ENCODE data around the gene DEGS2.

Gene DEGS2

GRCh38 chr14:100140452-100141078 lies 18.9 kb downstream of the DEGS2 start:
- Histone ChIP-seq H3K4me3 (ENCODE audit: low read length in 2 of 2) (no peak overlapping the region), H3K4me1 (ENCODE audit: control insufficient read depth, insufficient read depth, low read length) (no peaks in the 10 kb centered on the region), H3K9me3 (ENCODE audit: control insufficient read depth in 2 of 2, low read length in 2 of 2) (no peaks in the 10 kb centered on the region), H3K27me3 (ENCODE audit: control insufficient read depth in 1 of 2, insufficient read depth in 2 of 2, low read length in 2 of 2) (no peaks in the 10 kb centered on the region), H3K9ac (ENCODE audit: low read length in 2 of 2) (no peak overlapping the region), H3K36me3 (ENCODE audit: control insufficient read depth in 2 of 2, insufficient read depth in 2 of 2, low read length in 2 of 2) (peaks cover 0 to 7% of the 10 kb centered on the region in 2 donors), H3K27ac (ENCODE audit: low read length) (no peak overlapping the region)

- Histone ChIP-seq H3K27ac (ENCODE audit: low read length) (no peak overlapping the region), H3K4me3 (ENCODE audit: low read length in 2 of 2) (no peak overlapping the region), H3K4me1 (ENCODE audit: control insufficient read depth, insufficient read depth, low read length) (no peaks in the 10 kb centered on the region), H3K27me3 (ENCODE audit: control insufficient read depth in 1 of 2, insufficient read depth in 2 of 2, low read length in 2 of 2) (no peaks in the 10 kb centered on the region), H3K9ac (ENCODE audit: low read length in 2 of 2) (no peak overlapping the region), H3K36me3 (ENCODE audit: control insufficient read depth in 2 of 2, insufficient read depth in 2 of 2, low read length in 2 of 2) (peaks cover 5 to 15% of the 10 kb centered on the region in 2 donors), H3K9me3 (ENCODE audit: control insufficient read depth in 2 of 2, low read length in 2 of 2) (no peaks in the 10 kb centered on the region)
Measured at GRCh38 chr14:100138955-100139354, 20.5 kb downstream of the DEGS2 start.

DNA sequence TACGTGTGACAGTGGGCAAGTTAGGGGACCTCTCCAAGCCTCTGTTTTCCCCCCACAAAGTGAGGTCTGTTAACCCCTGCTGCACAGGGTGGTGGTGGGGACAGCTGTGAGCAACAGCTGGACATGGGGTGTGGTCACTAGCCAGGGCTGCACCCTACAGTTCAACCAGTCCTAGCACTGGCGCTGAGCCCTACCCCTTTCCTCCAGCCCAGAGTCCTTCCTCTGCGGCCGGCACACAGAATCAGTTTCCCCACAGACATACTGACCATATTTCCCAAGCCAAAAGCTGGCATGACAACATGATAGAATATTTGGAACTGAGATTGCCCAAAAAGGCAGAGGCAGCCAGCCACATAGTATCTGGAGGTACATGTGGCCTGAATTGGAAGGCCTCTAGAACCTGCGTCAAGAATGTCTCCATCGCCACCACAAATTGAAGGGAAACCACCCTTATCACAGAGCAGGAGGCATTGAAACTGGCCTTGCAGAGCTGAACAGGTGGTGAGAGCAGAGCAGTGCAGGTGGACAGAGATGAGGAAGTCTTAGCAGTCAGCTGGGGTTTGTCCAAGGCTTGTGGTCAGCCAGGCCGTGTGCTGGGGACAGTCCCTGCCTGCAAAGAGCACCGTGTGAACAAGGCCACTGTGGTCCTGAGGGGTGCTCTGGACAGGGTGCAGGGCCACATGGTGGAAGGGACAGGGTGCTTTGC lies 21.2 kb downstream of the DEGS2 start:
- no peak overlapping the region for H3K9ac ChIP-seq (ENCODE audit: low read length in 2 of 2)
- peaks cover 5 to 16% of the 10 kb centered on the region in 2 donors for H3K36me3 ChIP-seq (ENCODE audit: control insufficient read depth in 2 of 2, insufficient read depth in 2 of 2, low read length in 2 of 2)
- no peak overlapping the region for H3K27ac ChIP-seq (ENCODE audit: low read length)
- H3K4me1 ChIP-seq (ENCODE audit: control insufficient read depth, insufficient read depth, low read length) = no peaks in the 10 kb centered on the region
- no peaks in the 10 kb centered on the region for H3K9me3 ChIP-seq (ENCODE audit: control insufficient read depth in 2 of 2, low read length in 2 of 2)
- no peaks in the 10 kb centered on the region for H3K27me3 ChIP-seq (ENCODE audit: control insufficient read depth in 1 of 2, insufficient read depth in 2 of 2, low read length in 2 of 2)
- no peak overlapping the region for H3K4me3 ChIP-seq (ENCODE audit: low read length in 2 of 2)

GRCh38 chr14:100137173-100137572 lies 22.3 kb downstream of the DEGS2 start:
- H3K9me3 ChIP-seq (ENCODE audit: control insufficient read depth in 2 of 2, low read length in 2 of 2) = no peaks in the 10 kb centered on the region
- H3K27me3 ChIP-seq (ENCODE audit: control insufficient read depth in 1 of 2, insufficient read depth in 2 of 2, low read length in 2 of 2) = no peaks in the 10 kb centered on the region
- no peaks in the 10 kb centered on the region for H3K4me1 ChIP-seq (ENCODE audit: control insufficient read depth, insufficient read depth, low read length)
- no peak overlapping the region for H3K4me3 ChIP-seq (ENCODE audit: low read length in 2 of 2)
- peaks cover 5 to 16% of the 10 kb centered on the region in 2 donors for H3K36me3 ChIP-seq (ENCODE audit: control insufficient read depth in 2 of 2, insufficient read depth in 2 of 2, low read length in 2 of 2)
- no peak overlapping the region for H3K9ac ChIP-seq (ENCODE audit: low read length in 2 of 2)
- no peak overlapping the region for H3K27ac ChIP-seq (ENCODE audit: low read length)

DNA sequence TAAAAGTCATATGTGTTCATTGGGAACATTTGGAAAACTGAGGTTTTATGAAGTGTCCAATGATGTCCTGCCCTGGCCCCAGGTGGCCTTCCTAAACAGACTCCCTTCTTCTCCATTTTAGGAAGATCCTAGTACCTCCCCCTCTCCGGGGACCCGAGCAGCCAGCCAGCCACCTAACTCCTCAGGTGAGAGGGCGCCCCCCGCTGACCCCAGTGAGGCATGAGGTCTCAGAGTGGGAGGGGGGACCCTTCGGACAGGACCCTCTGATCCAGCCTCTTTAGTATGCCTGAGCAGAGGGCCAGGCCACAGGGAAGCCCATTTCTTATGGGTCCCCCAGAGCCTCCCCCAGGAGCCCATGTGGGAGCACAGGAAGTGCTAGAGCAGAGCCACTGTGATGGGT lies 23.7 kb downstream of the DEGS2 start:
- peaks cover 5 to 19% of the 10 kb centered on the region in 2 donors for H3K36me3 ChIP-seq (ENCODE audit: control insufficient read depth in 2 of 2, insufficient read depth in 2 of 2, low read length in 2 of 2)
- H3K9me3 ChIP-seq (ENCODE audit: control insufficient read depth in 2 of 2, low read length in 2 of 2) = no peaks in the 10 kb centered on the region
- H3K27me3 ChIP-seq (ENCODE audit: control insufficient read depth in 1 of 2, insufficient read depth in 2 of 2, low read length in 2 of 2) = no peaks in the 10 kb centered on the region
- H3K27ac ChIP-seq (ENCODE audit: low read length) = no peak overlapping the region
- H3K4me3 ChIP-seq (ENCODE audit: low read length in 2 of 2) = no peak overlapping the region
- H3K9ac ChIP-seq (ENCODE audit: low read length in 2 of 2) = no peak overlapping the region
- H3K4me1 ChIP-seq (ENCODE audit: control insufficient read depth, insufficient read depth, low read length) = no peaks in the 10 kb centered on the region

GRCh38 chr14:100135073-100135472 lies 24.4 kb downstream of the DEGS2 start:
- Histone ChIP-seq H3K9ac (ENCODE audit: low read length in 2 of 2) (no peak overlapping the region), H3K4me3 (ENCODE audit: low read length in 2 of 2) (no peak overlapping the region), H3K4me1 (ENCODE audit: control insufficient read depth, insufficient read depth, low read length) (peaks cover 2% of the 10 kb centered on the region), H3K9me3 (ENCODE audit: control insufficient read depth in 2 of 2, low read length in 2 of 2) (no peaks in the 10 kb centered on the region), H3K27me3 (ENCODE audit: control insufficient read depth in 1 of 2, insufficient read depth in 2 of 2, low read length in 2 of 2) (no peaks in the 10 kb centered on the region), H3K27ac (ENCODE audit: low read length) (no peak overlapping the region), H3K36me3 (ENCODE audit: control insufficient read depth in 2 of 2, insufficient read depth in 2 of 2, low read length in 2 of 2) (peaks cover 5 to 21% of the 10 kb centered on the region in 2 donors)

- peaks cover 2% of the 10 kb centered on the region for H3K4me1 ChIP-seq (ENCODE audit: control insufficient read depth, insufficient read depth, low read length)
- H3K4me3 ChIP-seq (ENCODE audit: low read length in 2 of 2) = no peak overlapping the region
- no peaks in the 10 kb centered on the region for H3K27me3 ChIP-seq (ENCODE audit: control insufficient read depth in 1 of 2, insufficient read depth in 2 of 2, low read length in 2 of 2)
- H3K9ac ChIP-seq (ENCODE audit: low read length in 2 of 2) = no peak overlapping the region
- H3K36me3 ChIP-seq (ENCODE audit: control insufficient read depth in 2 of 2, insufficient read depth in 2 of 2, low read length in 2 of 2) = peaks cover 5 to 21% of the 10 kb centered on the region in 2 donors
- no peaks in the 10 kb centered on the region for H3K9me3 ChIP-seq (ENCODE audit: control insufficient read depth in 2 of 2, low read length in 2 of 2)
- no peak overlapping the region for H3K27ac ChIP-seq (ENCODE audit: low read length)
Measured at GRCh38 chr14:100134586-100134985, 24.9 kb downstream of the DEGS2 start.

DNA sequence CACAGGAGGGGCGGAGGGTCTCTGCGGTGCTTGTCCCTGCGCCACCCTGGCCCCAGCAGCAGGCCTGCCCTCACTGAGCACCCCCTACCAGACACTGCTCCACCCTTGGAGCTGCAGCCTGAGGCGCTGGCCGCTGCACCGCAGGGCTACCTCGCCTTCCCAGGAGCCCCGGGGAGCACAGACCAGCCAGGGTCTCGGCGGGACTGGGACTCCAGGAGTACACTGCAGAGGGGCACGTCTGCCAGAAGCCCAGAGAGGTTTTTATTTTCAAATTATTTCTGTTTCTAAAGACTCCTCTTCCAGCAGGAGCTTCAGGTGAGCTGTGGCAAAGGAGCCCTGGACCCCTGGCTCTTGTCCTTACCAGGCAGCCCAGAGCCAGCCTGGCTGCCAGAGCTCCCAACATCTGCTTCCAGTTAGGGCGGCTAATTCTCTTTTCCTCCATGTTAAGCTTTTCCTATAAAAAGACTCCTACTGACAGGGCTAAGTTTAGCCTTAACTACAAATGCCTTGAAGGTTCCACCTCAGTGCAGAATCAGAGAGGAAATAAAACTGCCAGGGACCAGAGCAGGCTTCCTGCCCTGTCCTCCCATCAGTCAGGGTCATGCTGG lies 26.4 kb downstream of the DEGS2 start:
- Histone ChIP-seq H3K4me1 (ENCODE audit: control insufficient read depth, insufficient read depth, low read length) (peaks cover 2% of the 10 kb centered on the region), H3K36me3 (ENCODE audit: control insufficient read depth in 2 of 2, insufficient read depth in 2 of 2, low read length in 2 of 2) (peaks cover 5 to 21% of the 10 kb centered on the region in 2 donors), H3K27me3 (ENCODE audit: control insufficient read depth in 1 of 2, insufficient read depth in 2 of 2, low read length in 2 of 2) (no peaks in the 10 kb centered on the region), H3K9ac (ENCODE audit: low read length in 2 of 2) (no peak overlapping the region), H3K4me3 (ENCODE audit: low read length in 2 of 2) (no peak overlapping the region), H3K9me3 (ENCODE audit: control insufficient read depth in 2 of 2, low read length in 2 of 2) (no peaks in the 10 kb centered on the region), H3K27ac (ENCODE audit: low read length) (no peak overlapping the region)

DNA sequence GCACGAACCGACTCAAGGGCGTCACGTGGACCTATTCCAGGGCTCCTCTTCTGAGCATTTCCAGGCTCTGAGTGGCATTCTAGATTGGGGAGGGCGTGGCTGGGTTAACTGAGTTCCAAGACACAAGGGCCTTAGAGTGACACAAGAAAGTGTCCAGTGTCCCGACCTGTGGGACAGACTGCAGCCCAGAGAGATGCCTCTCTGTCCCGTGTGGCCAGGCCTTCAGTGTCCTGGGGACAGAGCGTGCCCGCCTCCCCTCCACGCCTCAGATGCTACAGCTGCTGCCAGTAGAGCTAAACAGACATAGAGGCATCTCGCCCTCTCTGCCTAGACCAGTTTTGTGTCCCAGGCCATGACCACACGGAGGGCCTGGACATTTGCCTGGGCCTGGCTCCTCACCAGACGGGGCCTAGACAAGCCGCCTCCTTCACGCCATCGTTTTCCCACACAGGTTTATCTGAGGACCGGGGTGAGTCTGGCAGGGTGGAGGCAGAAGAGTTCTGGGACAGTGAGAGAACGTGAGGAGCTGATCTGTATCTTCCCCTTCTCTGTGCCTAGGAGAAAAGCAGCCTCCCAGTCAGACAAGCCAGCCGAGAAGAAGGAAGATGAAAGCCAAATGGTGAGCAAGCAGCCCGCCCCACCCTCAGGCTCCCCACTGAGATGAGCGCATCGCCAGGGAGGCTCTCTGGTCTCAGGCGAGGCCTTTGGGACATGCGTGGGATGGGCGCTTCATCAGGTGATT lies 27.1 kb downstream of the DEGS2 start:
- Histone ChIP-seq H3K27me3 (ENCODE audit: control insufficient read depth in 1 of 2, insufficient read depth in 2 of 2, low read length in 2 of 2) (no peaks in the 10 kb centered on the region), H3K27ac (ENCODE audit: low read length) (no peak overlapping the region), H3K9me3 (ENCODE audit: control insufficient read depth in 2 of 2, low read length in 2 of 2) (no peaks in the 10 kb centered on the region), H3K36me3 (ENCODE audit: control insufficient read depth in 2 of 2, insufficient read depth in 2 of 2, low read length in 2 of 2) (peaks cover 5 to 21% of the 10 kb centered on the region in 2 donors), H3K9ac (ENCODE audit: low read length in 2 of 2) (no peak overlapping the region), H3K4me1 (ENCODE audit: control insufficient read depth, insufficient read depth, low read length) (peaks cover 2% of the 10 kb centered on the region), H3K4me3 (ENCODE audit: low read length in 2 of 2) (no peak overlapping the region)

DNA sequence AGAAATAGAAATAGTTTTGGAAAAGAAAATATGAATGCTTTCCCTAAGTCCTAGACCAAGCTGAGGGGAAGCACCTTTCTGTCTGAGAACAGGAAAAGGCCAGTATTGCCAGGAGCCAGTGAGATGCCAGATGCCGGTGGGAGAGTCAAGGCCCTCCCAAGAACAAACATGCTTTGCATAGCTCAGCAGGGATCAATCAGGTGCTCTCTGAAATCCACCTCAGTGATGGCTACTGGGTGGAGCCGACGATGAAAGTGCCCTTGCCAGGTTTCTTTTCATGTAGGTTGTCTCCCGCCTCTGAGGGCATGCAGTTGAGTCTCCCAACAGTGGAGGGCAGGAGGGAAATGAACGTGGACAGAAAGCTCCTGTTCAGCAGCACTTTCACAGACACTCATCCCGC lies 28.3 kb downstream of the DEGS2 start:
- Histone ChIP-seq H3K9ac (ENCODE audit: low read length in 2 of 2) (no peak overlapping the region), H3K4me3 (ENCODE audit: low read length in 2 of 2) (no peak overlapping the region), H3K4me1 (ENCODE audit: control insufficient read depth, insufficient read depth, low read length) (peaks cover 2% of the 10 kb centered on the region), H3K9me3 (ENCODE audit: control insufficient read depth in 2 of 2, low read length in 2 of 2) (no peaks in the 10 kb centered on the region), H3K36me3 (ENCODE audit: control insufficient read depth in 2 of 2, insufficient read depth in 2 of 2, low read length in 2 of 2) (peaks cover 10 to 20% of the 10 kb centered on the region in 2 donors), H3K27ac (ENCODE audit: low read length) (no peak overlapping the region), H3K27me3 (ENCODE audit: control insufficient read depth in 1 of 2, insufficient read depth in 2 of 2, low read length in 2 of 2) (no peaks in the 10 kb centered on the region)
